CD4-positive, alpha-beta T cell treated with Interleukin-10 for 1 hour (primary cell): ENCODE results near the gene FNDC3A.

ENCODE experiments used
- DNase-seq: peaks from one replicate; pipeline ENCODE4 v3.0.0-alpha.2; 2020

FNDC3A gene

GRCh38 chr13:49164712-49165111, 189.0 kb downstream of the FNDC3A start:
- DNase-seq = no peak

DNA sequence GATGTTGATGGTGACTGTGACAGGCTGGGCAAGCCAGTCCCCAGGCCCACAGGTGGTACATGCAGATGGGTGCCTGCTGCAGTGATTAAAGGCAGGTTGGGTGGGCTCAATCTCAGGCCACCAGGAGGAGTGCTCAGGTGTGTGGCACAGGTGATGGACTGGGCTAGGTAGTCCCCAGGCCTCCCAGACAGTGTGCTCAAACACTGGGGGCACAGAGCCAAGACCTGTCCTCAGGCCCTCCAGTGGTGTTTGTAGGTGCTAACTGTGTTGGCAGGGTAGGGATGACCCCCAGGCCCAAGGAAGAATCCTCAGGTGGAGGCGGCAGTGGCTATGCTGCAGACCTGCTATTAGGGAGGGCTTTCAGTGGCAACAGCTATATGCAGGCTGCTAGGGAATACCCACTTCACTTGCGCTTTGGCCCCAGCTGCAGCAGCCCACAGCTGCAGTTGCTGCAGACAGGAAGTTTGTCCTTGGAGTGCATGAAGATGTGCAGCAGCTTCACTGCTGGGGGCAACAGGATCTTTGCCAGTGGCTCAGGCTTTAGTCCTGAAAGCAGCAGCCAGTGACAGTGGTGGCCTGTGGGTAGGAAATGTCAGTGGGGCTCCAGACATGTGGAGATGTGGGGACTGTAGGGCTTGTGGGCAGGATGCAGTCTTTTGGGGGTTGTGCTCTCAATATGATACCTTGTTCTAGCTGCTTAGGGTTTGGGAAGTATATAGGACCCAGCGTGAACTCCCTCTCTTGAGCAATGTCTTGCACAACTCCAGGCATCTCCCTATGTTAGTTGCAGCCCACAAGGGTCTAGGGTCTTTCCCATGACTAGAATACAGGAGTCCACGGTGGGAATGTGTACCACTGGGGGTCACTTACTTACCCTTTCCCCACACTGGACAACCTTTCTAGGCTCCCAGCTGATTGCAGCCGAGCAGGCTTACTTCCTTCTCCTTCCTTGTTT, 190.4 kb downstream of the FNDC3A start:
- DNase-seq = no peak

DNA sequence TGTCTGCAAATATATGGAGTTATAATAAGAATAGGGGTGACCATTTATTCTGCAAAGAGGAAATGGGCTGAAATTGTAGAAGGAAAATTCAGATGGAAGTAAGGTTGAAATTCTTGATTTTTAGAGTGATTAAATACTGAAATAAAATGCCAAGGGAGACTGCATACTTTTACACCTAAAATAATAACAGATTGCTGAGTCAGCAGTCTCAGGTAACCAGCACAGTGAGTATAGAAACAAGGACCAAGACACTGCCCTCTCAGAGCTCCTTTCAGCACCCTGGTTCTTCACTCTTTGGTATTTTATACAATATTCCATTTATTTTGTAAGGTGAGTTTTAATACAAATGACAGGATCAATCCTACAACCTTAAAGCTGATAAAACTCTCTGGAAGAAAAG, 195.6 kb downstream of the FNDC3A start:
- DNase-seq = no peak

GRCh38 chr13:49183672-49184325, 208.1 kb downstream of the FNDC3A start:
- no peak for DNase-seq

GRCh38 chr13:49184621-49185020, 208.9 kb downstream of the FNDC3A start:
- DNase-seq = no peak

DNA sequence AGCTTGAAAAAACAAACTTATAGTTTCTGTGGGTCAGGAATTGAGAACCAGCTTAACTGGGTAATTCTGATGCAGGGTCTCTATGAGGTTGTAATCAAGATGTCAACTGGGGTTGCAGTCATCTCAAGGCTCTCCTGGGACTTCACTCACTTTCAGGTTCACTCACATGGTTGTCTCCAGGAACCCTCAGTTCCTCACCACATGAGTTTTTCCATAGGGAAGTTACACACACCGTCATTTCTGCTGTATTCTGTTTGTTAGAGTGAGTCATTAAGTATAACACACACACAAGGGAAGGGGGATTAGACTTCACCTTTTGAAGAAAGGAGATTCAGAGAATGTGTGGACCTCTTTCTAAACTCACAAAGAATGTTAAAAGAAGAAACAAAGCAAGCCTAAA, 209.6 kb downstream of the FNDC3A start:
- DNase-seq = no peak

DNA sequence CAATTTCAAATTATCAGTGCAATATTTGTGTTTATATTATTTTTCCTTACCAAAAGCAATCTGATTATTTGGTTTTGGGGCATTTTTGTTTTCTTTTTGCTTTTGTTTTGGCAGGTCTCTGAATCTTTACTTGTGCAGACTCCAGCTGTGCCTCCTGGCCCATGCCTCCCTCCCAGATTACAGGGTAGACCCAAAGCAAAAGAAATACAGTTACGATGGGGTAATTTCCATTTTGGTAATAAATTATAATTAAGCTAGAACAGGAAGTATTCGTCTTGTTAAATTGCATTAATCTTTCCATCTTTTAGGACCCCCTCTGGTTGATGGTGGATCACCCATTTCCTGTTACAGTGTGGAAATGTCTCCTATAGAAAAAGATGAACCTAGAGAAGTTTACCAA, 215.2 kb downstream of the FNDC3A start:
- no peak for DNase-seq

DNA sequence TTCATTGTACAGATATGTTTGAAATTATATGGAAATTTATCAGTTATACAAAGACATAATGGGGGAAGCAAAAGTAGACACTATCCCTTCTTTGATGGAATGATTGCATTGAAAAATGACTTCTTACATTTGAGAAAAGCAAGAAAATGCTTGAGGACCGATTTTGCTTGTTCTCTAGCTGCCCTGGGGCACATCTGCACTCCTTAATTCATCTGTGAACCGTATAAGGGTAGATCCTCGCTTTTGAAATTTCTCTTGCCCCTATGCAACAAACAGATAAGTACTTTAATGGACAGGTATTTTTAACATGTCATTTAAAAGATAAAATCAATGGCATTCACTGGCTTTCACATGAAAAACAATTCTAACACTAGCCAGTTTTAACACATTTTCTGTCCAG, 230.9 kb downstream of the FNDC3A start:
- DNase-seq = no peak

DNA sequence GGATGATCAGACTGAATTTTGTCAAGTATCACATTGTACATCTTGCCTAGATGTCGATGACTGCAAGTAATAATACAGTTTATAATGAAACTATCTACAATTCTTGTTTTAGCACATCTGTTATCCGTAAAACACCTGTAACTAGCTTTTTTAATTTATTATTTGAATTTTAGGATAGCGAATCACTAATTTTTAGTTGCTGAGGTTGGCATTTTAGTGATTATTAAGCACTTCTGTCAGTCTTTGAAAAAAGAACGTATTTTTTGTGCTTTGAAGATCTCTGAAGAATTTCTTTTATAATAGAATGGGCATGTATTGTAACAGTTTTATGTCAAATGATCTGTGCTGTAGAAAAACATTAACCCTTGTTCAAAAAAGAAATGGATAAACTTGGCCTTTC, 232.9 kb downstream of the FNDC3A start:
- DNase-seq = no peak

DNA sequence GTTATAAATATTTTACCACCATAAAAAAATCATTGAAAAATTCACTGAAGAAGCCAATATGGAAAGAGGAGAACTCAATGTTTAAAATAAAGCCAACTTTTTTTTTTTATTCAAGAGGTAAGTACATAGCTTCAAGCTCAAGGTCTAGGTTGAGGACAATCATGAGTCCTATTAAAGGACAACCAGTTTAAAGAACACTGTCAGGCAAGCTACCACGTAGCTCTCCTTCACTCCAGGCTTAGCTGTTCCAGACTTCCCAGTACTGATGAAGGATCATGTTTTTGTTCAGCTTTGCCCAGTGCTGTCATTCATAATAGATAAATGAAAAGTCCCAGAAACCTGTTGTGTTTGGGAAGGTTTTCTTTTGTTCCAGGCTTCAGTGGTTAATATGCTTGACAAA, 234.4 kb downstream of the FNDC3A start:
- no peak for DNase-seq

DNA sequence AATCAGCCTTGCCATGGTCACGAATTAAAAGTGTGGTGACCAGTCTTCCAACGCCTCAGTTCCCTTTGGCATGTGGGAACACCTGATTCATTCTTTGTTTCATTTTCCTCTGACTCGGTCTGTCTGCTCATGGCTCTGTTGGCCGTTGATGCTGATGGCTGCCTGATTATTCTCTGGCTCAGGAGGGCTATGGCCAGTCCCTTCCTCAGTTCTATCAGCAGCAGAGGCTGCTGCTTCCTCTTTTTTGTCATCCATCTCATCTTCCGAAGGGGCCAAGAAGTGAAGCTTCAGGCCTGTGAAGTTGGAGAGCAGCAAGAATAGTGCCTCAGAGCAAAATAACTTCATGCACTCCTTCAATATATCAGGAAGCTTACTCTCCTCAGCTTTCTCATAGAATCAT, 235.0 kb downstream of the FNDC3A start:
- no peak for DNase-seq

- no peak for DNase-seq
Measured at GRCh38 chr13:49213539-49213938, 237.8 kb downstream of the FNDC3A start.

DNA sequence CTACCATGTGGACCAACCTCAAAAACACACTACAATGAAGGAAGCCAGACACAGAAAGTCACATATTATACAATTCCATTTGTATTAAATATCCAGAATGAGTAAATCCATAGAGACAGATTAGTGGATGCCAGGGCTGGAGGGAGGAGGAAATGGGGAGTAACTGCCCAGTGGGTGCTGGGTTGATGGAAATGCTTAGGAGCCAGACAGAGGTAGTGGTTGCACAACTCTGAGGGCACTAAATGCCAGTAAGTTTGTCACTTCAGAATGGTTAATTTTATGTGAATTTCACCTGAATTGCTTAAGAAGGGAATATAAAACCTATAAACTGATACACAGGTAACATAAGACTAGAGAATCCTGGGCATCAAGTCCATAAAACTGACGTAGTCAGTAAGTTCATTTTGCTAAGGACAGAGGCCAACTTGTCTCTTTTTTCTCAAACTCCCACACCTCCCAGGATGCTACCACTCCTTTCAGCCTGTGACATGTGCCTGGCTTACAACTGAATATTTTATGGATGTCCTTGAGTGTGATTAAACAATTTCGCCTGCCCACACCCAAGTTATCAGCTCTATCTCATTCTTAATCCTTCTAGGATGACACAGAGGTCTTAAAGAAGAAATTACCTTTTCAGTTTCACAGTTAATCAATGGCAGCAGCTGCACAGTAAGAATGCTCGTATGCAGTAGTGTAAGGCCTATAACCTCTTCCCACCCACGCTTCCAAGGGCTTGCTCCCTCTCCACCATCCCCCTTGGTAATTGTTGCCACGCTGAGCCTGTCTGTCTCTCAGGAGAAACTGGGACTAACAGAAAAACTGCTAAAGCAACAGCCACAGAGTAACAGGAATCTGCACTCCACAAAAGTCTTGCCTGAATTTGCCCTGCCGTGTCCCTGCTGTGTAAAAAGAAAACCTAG, 238.5 kb downstream of the FNDC3A start:
- DNase-seq = no peak

DNA sequence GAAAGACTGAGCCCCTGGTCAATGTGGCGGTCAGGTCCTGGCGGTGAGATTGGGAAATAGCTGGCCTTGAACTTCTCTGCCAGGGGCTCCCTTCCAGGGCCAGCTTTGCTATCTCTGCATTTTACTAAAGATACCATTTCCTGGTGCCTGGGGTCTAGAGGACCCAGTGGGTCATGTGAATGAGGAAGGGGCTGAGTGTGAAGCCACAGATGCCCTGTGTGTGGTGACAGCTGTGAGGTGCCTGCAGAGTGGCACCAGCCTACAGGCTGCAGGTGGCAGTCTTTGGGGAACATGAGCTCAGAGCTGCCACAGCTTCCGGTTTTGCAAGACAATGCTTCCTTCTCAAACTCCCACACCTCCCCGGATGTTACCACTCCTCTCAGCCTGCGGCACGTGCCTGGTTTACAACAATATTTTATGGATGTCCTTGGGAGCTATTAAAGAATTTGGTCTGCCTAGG, 239.2 kb downstream of the FNDC3A start:
- peak; percentile 56 for DNase-seq

DNA sequence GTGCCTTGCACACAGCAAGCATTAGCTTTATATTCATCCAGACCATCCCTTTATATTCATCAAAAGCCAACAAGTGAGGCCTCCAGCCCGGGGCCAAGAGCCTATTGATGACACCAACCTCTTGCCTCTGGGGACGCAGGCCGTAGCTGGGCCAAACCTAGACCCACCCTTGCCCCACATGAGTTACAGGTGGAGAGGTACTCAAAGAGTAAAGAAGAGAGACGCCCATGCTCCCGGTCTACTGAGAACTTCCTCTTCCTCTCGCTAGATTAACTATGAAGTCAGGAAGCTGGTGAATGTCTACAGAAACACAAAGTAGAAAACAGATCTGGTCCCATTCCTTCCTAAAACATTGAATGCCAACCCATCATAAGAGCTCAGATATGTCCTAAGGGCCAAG, 240.6 kb downstream of the FNDC3A start:
- DNase-seq = no peak

DNA sequence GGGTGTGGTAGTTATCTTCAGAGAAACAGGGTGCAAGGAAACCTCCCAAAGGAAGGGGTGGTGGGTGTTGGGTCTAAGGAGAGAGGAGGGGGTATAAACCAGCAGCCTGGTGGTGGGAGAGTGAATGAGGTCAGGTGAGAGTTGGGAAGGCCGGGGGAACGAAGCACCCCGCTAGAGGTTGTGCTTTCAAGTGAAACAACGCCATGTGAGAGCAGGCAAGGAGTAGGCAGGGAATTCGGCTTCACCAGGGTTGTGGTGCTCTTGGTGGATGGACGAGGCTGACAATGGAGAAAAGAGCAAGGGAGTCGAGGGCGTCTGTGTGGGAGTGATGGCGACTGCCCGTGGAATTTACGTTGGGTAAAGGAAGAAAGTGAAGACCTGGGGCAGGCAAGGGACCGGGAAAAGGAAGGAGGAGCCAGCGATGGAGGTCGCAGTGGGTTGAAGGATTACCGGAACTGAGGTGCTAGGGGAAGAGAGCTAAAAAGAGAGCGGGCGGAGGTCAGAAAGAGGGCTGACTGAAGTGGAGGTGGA, 242.3 kb downstream of the FNDC3A start:
- no peak for DNase-seq

GRCh38 chr13:49218493-49219051, 242.9 kb downstream of the FNDC3A start:
- no peak for DNase-seq

DNA sequence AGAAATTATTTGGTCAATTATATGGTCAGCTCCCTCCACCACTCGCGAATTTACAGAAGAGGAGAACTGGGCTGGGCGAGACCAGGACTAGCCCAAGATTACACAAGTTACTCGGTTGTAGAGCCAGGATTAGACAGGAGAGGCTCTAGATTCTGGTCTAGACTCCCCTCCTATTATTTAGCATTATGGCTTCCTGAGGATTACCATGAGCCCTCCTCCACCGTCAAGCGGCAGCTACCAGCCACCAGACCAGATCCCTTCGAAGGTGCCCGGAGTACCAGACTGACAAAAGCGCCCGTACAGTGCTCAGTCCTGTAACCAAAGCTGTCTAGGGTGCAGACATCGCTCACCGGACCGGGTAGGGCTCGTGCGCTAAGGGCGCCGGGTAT, 243.9 kb downstream of the FNDC3A start:
- DNase-seq = no peak

GRCh38 chr13:49220036-49220855, 244.5 kb downstream of the FNDC3A start, which contains the start of gene MLNR:
Gene MLNR, plus strand, starts transcription at chr13:49220338. Its CDS starts 0 bp downstream, at chr13:49220338.
- DNase-seq = peak; percentile 38

- no peak for DNase-seq
Measured at GRCh38 chr13:49220856-49221589, 245.3 kb downstream of the FNDC3A start.

DNA sequence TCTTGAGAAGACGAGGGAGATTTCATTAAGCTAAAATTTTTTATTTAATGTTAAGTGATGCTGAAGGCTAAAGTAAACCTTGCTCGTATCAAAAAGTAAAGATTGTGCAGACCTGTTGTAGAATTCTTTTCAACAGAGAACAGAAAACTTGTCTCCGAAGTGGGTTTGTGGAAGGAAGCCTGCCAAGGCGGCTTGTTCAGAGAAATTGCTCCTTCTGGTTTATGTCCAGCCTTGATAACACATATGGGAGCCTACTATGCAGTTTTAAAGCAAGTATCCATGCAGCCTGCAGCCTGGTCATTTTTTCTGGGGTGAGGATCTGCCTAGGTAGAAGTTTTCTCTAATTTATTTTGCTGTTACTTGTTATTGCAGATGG, 245.9 kb downstream of the FNDC3A start:
- DNase-seq = no peak
